Erythroblast (primary cell): ENCODE data around the gene PGPEP1.

Experiments
- GATA1 ChIP-seq: IDR thresholded peaks from 2 replicates; pipeline ENCODE4 v1.6.1; 2011; ENCODE audit warnings: low read depth, mild to moderate bottlenecking, control low read depth, low read length, moderate library complexity
- POLR2A ChIP-seq: IDR thresholded peaks from 2 replicates; pipeline ENCODE4 v1.6.1; 2011; ENCODE audit warnings: mild to moderate bottlenecking, low read length

GRCh38 chr19:18373892-18374629, 33.7 kb downstream of the PGPEP1 start:
- TF ChIP-seq POLR2A (peak; percentile 92), GATA1 (no peak)
